Mononuclear cell (primary cell): ENCODE results near the gene RNU1-1. TPM values are rescaled to one million over a fixed set of nuclear protein-coding genes. Genes with fewer than 3 reads are reported as not detected.
"Not testable (repeated sequence)": the region's sequence is repeated elsewhere in the genome, so short reads cannot be mapped to it uniquely, and the experiment has no call there.

ENCODE experiments used
- H3K27me3 ChIP-seq: 2 replicates; pipeline ENCODE4 v1.6.0; 2011; ENCODE audit warnings: low read length, control low read depth; ENCODE audit not compliant: insufficient read depth
- H3K4me1 ChIP-seq: 2 replicates; pipeline ENCODE4 v1.5.1; 2011; ENCODE audit warnings: mild to moderate bottlenecking, low read length, control low read depth; ENCODE audit not compliant: insufficient read depth
- H3K4me3 ChIP-seq: 2 replicates; pipeline ENCODE4 v1.5.1; 2011; ENCODE audit warnings: mild to moderate bottlenecking, low read length, moderate library complexity
- H3K9me3 ChIP-seq: 2 replicates; pipeline ENCODE4 v1.5.1; 2011; ENCODE audit warnings: low read depth, mild to moderate bottlenecking, control low read depth, low read length
- total RNA-seq: library from RNA; depleted of rRNA; stranded (reverse); fragments of >200 nt; gene quantifications from one replicate; pipeline ENCODE4 v1.2.3, GENCODE V29; 2012

Gene RNU1-1
- total RNA-seq, 1 donor: under 0.01 TPM

GRCh38 chr1:16534829-16535456, 20.9 kb upstream of the RNU1-1 start:
- H3K27me3 ChIP-seq, H3K9me3 ChIP-seq, H3K4me1 ChIP-seq, H3K4me3 ChIP-seq: not testable (repeated sequence)

GRCh38 chr1:16534239-16534828, 20.2 kb upstream of the RNU1-1 start:
- H3K4me1 ChIP-seq, H3K27me3 ChIP-seq, H3K9me3 ChIP-seq, H3K4me3 ChIP-seq: not testable (repeated sequence)

GRCh38 chr1:16532235-16532991, 18.3 kb upstream of the RNU1-1 start:
- not testable (repeated sequence) for H3K9me3 ChIP-seq, H3K4me3 ChIP-seq, H3K4me1 ChIP-seq, H3K27me3 ChIP-seq

GRCh38 chr1:16528338-16528737, 14.3 kb upstream of the RNU1-1 start:
- H3K9me3 ChIP-seq, H3K27me3 ChIP-seq, H3K4me1 ChIP-seq, H3K4me3 ChIP-seq: not testable (repeated sequence)

- not testable (repeated sequence) for H3K4me3 ChIP-seq, H3K9me3 ChIP-seq, H3K27me3 ChIP-seq, H3K4me1 ChIP-seq
These were observed 11.7 kb upstream of the RNU1-1 start for GRCh38 chr1:16525769-16526168.

- H3K9me3 ChIP-seq, H3K4me3 ChIP-seq, H3K4me1 ChIP-seq: not testable (repeated sequence)
- H3K27me3 ChIP-seq: peaks cover 14% of the 10 kb centered on the region
These were observed 7.6 kb upstream of the RNU1-1 start for GRCh38 chr1:16521679-16522078.

- H3K9me3 ChIP-seq: no peaks in the 10 kb centered on the region
- H3K4me1 ChIP-seq: no peaks in the 10 kb centered on the region
- H3K27me3 ChIP-seq: peaks cover 14% of the 10 kb centered on the region
These were observed 7.2 kb upstream of the RNU1-1 start for GRCh38 chr1:16521288-16521583.

GRCh38 chr1:16520435-16521287, 6.6 kb upstream of the RNU1-1 start:
- H3K4me1 ChIP-seq, H3K4me3 ChIP-seq, H3K9me3 ChIP-seq: not testable (repeated sequence)
- peaks cover 14% of the 10 kb centered on the region for H3K27me3 ChIP-seq

More at GRCh38 chr1:16521288-16521583, 7.2 kb upstream of the RNU1-1 start:
- H3K4me3 ChIP-seq: no peak overlapping the region

GRCh38 chr1:16519255-16519951, 5.3 kb upstream of the RNU1-1 start:
- peaks cover 14% of the 10 kb centered on the region for H3K27me3 ChIP-seq
- not testable (repeated sequence) for H3K4me3 ChIP-seq, H3K9me3 ChIP-seq, H3K4me1 ChIP-seq

GRCh38 chr1:16518913-16519254, 4.8 kb upstream of the RNU1-1 start:
- not testable (repeated sequence) for H3K4me1 ChIP-seq, H3K9me3 ChIP-seq, H3K4me3 ChIP-seq
- peaks cover 14% of the 10 kb centered on the region for H3K27me3 ChIP-seq

- peaks cover 14% of the 10 kb centered on the region for H3K27me3 ChIP-seq
- H3K9me3 ChIP-seq, H3K4me1 ChIP-seq, H3K4me3 ChIP-seq: not testable (repeated sequence)
These were observed 2.8 kb upstream of the RNU1-1 start for GRCh38 chr1:16516694-16517410.

GRCh38 chr1:16513412-16514106, 526 bp downstream of the RNU1-1 start:
- H3K4me3 ChIP-seq, H3K27me3 ChIP-seq, H3K9me3 ChIP-seq, H3K4me1 ChIP-seq: not testable (repeated sequence)

GRCh38 chr1:16512624-16513411, 1.3 kb downstream of the RNU1-1 start:
- not testable (repeated sequence) for H3K4me1 ChIP-seq, H3K9me3 ChIP-seq, H3K4me3 ChIP-seq, H3K27me3 ChIP-seq
